Pulmonary artery endothelial cell (primary cell): ENCODE results near the gene SRA1. TPM values are rescaled to one million over a fixed set of nuclear protein-coding genes. Genes with fewer than 3 reads are reported as not detected.
A peak's percentile ranks its signal among the peaks of the same experiment; 100 is the strongest.
"Not testable (repeated sequence)": the region's sequence is repeated elsewhere in the genome, so short reads cannot be mapped to it uniquely, and the experiment has no call there.

ENCODE experiments used
- DNase-seq: peaks from one replicate; pipeline ENCODE4 v3.0.0-alpha.2; 2011; ENCODE audit warnings: low read depth, low spot score
- total RNA-seq: library from RNA; depleted of rRNA; stranded (reverse); fragments of >200 nt; gene quantifications from 2 replicates; pipeline ENCODE4 v1.2.3, GENCODE V29; 2014

SRA1 gene
- total RNA-seq = 19.7 and 28.1 TPM in 2 replicates

- peak; percentile 65 for DNase-seq
Observed at GRCh38 chr5:140557136-140557805, at the start of gene SRA1. SRA1 (minus strand) TSS chr5:140557473; CDS start chr5:140557452, 21 bp downstream.

- no peak for DNase-seq
Observed at GRCh38 chr5:140607031-140607430, 49.8 kb upstream of the SRA1 start.

GRCh38 chr5:140605879-140606278, 48.6 kb upstream of the SRA1 start:
- no peak for DNase-seq

DNA sequence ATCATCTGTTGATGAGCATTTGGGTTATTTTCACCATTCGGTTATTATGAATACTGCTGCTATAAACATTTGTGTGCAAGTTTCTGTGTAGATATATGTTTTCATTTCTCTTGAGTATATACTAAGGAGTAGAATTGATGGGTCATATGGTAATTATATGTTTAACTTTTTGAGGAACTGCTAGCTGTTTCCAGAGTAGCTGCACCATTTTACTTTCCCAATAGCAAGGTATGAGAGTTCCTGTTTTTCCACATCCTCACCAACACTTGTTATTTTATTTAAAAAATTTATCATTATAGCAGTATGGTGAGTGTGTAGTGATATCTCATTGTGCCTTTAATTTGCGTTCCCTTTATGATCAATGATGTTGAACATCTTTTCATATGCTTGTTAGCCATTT, 46.5 kb upstream of the SRA1 start:
- DNase-seq = no peak

GRCh38 chr5:140603446-140603698, 46.1 kb upstream of the SRA1 start:
- DNase-seq = not testable (repeated sequence)

GRCh38 chr5:140602147-140602546, 44.9 kb upstream of the SRA1 start:
- DNase-seq = no peak

- DNase-seq = no peak
Observed at GRCh38 chr5:140600096-140600495, 42.8 kb upstream of the SRA1 start.

- no peak for DNase-seq
Observed at GRCh38 chr5:140598836-140599235, 41.6 kb upstream of the SRA1 start.

DNA sequence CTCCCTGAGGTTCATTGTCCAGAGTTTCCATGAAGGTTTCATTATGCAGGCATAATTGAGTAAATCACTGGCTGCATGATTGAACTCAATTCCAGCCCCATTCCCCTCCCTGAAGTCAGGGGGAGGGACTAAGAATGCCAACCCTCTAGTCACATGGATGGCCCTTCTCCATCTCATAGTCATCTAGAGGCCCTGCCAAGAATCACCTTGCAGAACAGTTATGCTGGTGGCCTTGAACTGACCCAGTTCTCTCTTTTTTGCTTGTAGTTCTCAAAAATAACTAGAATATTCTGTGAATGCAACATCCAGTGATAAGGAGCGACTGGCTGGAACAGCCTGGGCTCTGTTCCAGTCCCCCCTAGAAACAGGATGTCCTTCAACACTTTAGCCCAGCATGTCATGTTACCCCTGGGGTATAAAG, 39.1 kb upstream of the SRA1 start:
- no peak for DNase-seq

GRCh38 chr5:140595538-140596300, 38.4 kb upstream of the SRA1 start:
- DNase-seq = no peak

DNA sequence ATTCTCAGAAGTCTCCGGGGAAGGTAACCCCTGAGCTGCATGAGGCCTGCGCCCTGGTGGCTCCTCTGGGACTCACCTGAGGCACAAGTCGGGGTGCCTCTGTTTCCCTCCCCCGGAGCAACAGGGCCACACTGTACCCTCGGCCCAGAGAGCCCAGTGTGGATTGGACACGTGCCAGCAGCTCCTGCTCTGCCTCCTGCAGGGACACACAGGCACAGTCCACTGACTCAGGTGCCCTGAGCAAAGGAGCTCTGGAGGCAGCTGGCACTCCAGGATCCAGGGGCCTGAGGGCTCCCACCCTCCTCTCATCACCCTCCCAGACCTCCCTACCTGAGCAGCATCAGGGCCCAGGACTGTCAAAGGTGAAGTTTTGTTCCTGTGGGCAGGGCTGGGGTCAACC, 36.9 kb upstream of the SRA1 start:
- no peak for DNase-seq

DNA sequence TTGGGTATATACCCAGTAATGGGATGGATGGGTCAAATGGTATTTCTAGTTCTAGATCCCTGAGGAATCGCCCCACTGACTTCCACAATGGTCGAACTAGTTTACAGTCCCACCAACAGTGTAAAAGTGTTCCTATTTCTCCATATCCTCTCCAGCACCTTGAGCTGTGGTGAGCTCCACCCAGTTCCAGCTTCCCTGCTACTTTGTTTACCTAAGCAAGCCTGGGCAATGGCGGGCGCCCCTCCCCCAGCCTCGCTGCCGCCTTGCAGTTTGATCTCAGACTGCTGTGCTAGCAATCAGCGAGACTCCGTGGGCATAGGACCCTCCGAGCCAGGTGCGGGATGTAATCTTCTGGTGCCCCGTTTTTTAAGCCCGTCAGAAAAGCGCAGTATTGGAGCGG, 35.8 kb upstream of the SRA1 start:
- not testable (repeated sequence) for DNase-seq

DNA sequence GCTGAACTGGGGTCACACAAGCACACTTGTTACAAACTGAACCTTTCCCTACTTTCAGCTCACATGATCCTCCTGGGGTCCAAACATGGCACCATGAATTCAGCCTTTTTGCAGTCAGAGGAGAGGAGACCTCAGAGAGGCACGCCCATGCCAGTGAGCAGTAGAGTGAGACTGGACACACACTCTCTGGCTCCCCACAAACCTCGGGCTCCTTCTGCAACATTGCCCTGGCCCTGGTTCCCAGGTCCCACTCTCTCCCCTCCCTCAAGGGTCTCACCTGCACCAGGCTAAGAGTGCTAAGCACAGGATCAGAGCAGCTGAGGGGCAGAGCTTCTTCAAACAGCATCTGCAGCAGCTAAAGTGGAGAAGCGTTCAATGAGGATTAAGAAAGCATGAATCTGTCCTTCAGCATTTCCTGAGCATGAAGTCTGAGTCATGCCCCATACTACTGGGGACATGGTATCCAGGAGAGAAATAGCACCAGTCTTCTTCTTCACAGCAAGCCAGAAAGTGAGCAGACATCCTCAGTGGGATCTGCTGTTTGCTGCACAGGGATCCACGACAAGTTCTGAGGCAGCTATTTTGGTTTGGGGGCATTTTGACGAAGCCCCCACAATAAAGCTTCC, 34.6 kb upstream of the SRA1 start:
- DNase-seq = no peak

GRCh38 chr5:140590861-140591260, 33.6 kb upstream of the SRA1 start:
- DNase-seq = no peak

GRCh38 chr5:140588311-140589070, 31.2 kb upstream of the SRA1 start:
- no peak for DNase-seq

- no peak for DNase-seq
Observed at GRCh38 chr5:140587495-140587894, 30.2 kb upstream of the SRA1 start.

GRCh38 chr5:140579188-140579747, 22.0 kb upstream of the SRA1 start:
- not testable (repeated sequence) for DNase-seq

DNA sequence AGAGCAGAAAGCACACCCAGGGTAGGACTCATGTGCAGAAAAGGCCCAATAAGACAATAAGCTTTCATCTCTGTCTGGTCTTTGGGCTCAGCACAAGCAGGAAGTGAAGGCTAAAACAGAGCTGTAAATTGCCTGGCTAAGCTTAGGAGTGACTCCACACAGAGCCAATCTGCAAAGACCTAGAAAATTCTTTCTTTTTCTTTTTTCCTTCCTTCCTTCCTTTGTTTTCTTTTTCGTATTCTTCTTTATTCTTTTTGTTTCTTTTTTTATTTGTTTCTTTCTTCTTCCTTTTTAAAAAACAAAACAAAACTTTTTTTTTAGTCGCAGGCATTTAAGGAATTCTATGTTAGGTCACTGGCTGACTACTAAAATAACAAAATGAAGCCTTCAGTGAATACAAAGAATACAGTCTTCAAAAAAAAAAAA, 19.5 kb upstream of the SRA1 start:
- no peak for DNase-seq

DNA sequence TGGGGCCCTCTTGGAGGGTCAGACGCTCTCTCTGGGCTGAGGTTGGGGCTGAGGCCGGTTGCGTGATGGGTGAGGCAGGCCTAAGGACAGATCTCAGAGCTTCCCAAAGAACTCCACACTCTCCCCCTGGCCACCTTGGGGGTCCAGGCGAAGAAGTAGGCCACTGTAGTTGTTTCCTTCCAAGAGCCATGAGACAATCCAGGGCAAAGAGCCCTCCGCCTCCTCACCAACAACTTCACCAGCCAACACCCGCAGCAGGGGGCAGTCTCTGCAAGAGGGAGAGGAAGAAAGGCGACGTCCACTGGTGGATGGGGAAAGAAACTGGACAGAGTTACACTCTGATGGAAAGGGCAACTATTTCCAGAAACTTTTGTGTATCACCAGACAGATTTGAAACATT, 18.0 kb upstream of the SRA1 start:
- DNase-seq = peak; percentile 19

- DNase-seq = no peak
Observed at GRCh38 chr5:140574165-140574564, 16.9 kb upstream of the SRA1 start.

DNA sequence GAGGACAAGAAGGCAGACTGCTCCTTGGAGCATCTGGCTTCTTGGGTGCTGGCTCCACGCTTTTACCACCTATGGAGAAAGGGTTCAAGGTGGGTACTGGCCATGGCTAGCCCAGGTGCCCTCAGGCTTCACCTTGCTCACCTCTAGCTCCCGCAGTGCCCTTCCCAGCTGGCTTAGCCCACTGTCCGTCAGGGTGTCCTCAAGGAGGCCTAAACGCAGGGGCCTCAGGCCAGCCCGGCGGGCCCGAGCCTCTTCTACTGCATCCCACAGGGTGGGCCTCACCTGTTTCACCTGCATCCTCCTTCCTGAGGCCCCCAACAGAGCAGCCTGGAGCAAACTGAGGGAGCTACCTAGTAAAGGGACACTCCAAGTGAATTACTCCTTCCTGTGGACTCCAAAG, 16.4 kb upstream of the SRA1 start:
- no peak for DNase-seq

DNA sequence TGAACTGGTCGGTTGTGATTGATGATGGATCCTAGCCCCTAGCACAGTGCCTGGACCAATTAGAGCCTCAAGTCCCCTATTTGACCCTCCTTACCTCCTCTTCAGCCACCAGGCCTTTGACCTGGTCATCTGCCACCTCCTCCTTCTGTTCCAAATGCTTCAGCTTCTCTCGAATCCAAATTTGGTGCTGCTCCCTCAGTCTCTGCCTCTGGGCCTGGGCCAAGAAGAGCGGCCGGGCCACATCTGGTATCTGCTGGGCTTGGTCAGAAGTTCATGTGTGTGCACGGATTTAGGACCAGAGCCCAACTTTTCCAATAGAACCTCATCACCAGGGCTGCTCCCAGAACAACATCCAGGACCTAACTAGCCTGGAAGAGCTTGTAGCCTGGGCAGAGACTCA, 13.8 kb upstream of the SRA1 start:
- DNase-seq = no peak
